H1 (cell line): ENCODE results near the gene CFAP210. TPM values are rescaled to one million over a fixed set of nuclear protein-coding genes. Genes with fewer than 3 reads are reported as not detected.

Experiments used
- CTCF ChIA-PET: fragments of 300-600 bp; sonication (Branson Sonifier 250); formaldehyde crosslinking; loops from one replicate; lab custom pipeline; 2021; ENCODE audit not compliant: partially characterized antibody; lab: Charles Lee
- POLR2A ChIA-PET: fragments of 300-600 bp; sonication (Branson Sonifier 250); formaldehyde crosslinking; loops from one replicate; lab custom pipeline; 2021; ENCODE audit warnings: inconsistent platforms; ENCODE audit not compliant: partially characterized antibody; lab: Charles Lee
- DNase-seq, 2 experiments: peaks; one replicate each; pipeline versions ENCODE4 v3.0.0 to v3.0.0-alpha.2; 2010 to 2022; ENCODE audit warnings: low spot score in 2 of 2, low read depth in 1 of 2, mixed read lengths in 1 of 2
- FAIRE-seq: peaks from 2 replicates; lab custom pipeline; 2011; peaks lifted over from hg19 to GRCh38; lab: Jason Lieb, UNC
- H2AFZ ChIP-seq: 2 replicates; pipeline ENCODE4 v1.8.1; 2012; ENCODE audit warnings: low read length, inconsistent platforms
- H2AK5ac ChIP-seq: 2 replicates; pipeline ENCODE4 v1.6.1; 2013; ENCODE audit warnings: low read depth, low read length
- H2BK120ac ChIP-seq: replicated peaks from 2 replicates; pipeline ENCODE3; 2013; ENCODE audit warnings: low read depth, low read length, inconsistent platforms
- H2BK12ac ChIP-seq: 2 replicates; pipeline ENCODE4 v1.6.1; 2013; ENCODE audit warnings: low read depth, low read length
- H2BK15ac ChIP-seq: 2 replicates; pipeline ENCODE4 v1.6.1; 2013; ENCODE audit warnings: low read length
- H2BK20ac ChIP-seq: 2 replicates; pipeline ENCODE4 v1.6.1; 2013; ENCODE audit warnings: low read length
- H2BK5ac ChIP-seq: 2 replicates; pipeline ENCODE4 v1.6.1; 2013; ENCODE audit warnings: low read depth, low read length
- H3K14ac ChIP-seq: 2 replicates; pipeline ENCODE4 v1.6.1; 2013; ENCODE audit warnings: inconsistent platforms; ENCODE audit not compliant: insufficient read length
- H3K18ac ChIP-seq: 2 replicates; pipeline ENCODE4 v1.6.1; 2013; ENCODE audit warnings: low read length; ENCODE audit errors: extremely low read depth
- H3K23ac ChIP-seq: 2 replicates; pipeline ENCODE4 v1.6.1; 2013; ENCODE audit warnings: inconsistent platforms; ENCODE audit not compliant: insufficient read length
- H3K23me2 ChIP-seq: 2 replicates; pipeline ENCODE4 v1.6.1; 2013; ENCODE audit warnings: low read depth, low read length
- H3K27ac ChIP-seq: 2 replicates; pipeline ENCODE4 v1.6.1; 2011; ENCODE audit warnings: low read depth, low read length, inconsistent platforms
- H3K27me3 ChIP-seq, 4 experiments: replicated peaks in 1 of 4; 1 replicate in 1 of 4; 2 replicates in 3 of 4; pipeline versions ENCODE4 v1.6.1 to v1.8.1; 2011 to 2013; ENCODE audit warnings: low read length in 3 of 4, mild to moderate bottlenecking in 3 of 4, inconsistent platforms in 2 of 4, mixed read lengths in 2 of 4, moderate library complexity in 1 of 4; ENCODE audit not compliant: control insufficient read depth in 3 of 4, insufficient read depth in 3 of 4; ENCODE audit errors: extremely low read depth in 1 of 4
- H3K36me3 ChIP-seq, 4 experiments: 2 replicates each; pipeline versions ENCODE4 v1.6.1 to v1.8.1; 2011 to 2013; ENCODE audit warnings: mild to moderate bottlenecking in 4 of 4, low read length in 3 of 4, moderate library complexity in 2 of 4, control low read depth in 1 of 4, inconsistent platforms in 1 of 4; ENCODE audit not compliant: insufficient read depth in 4 of 4, control insufficient read depth in 2 of 4
- H3K4ac ChIP-seq: replicated peaks from 2 replicates; pipeline ENCODE3; 2013; ENCODE audit warnings: low read length, low read depth, mixed read lengths, inconsistent platforms; ENCODE audit not compliant: insufficient read length
- H3K4me1 ChIP-seq, 4 experiments: replicated peaks in 1 of 4; 1 replicate in 1 of 4; 2 replicates in 3 of 4; pipeline versions ENCODE4 v1.6.1 to v1.8.1; 2011 to 2013; ENCODE audit warnings: low read length in 3 of 4, inconsistent platforms in 2 of 4, mixed read lengths in 1 of 4; ENCODE audit not compliant: insufficient read depth in 4 of 4, control insufficient read depth in 3 of 4
- H3K4me2 ChIP-seq, 2 experiments: 2 replicates each; pipeline versions ENCODE4 v1.6.1 to v1.8.1; 2011 to 2013; ENCODE audit warnings: low read depth in 2 of 2, low read length in 2 of 2, control low read depth in 1 of 2, inconsistent platforms in 1 of 2, mild to moderate bottlenecking in 1 of 2; ENCODE audit not compliant: insufficient read depth in 1 of 2
- H3K4me3 ChIP-seq, 4 experiments: fragments of 200-600, 300-600 bp in 1 of 4; sonication (generic), shearing (Covaris generic), sonication (Bioruptor Twin) in 1 of 4; 2 replicates each; pipeline versions ENCODE4 v1.5.1 to v1.8.1; 2011 to 2016; ENCODE audit warnings: low read length in 4 of 4, low read depth in 3 of 4, control low read depth in 2 of 4, inconsistent platforms in 2 of 4, mild to moderate bottlenecking in 2 of 4, mixed read lengths in 1 of 4, moderate library complexity in 1 of 4; ENCODE audit not compliant: insufficient read depth in 2 of 4; ENCODE audit errors: extremely low read depth in 1 of 4
- H3K56ac ChIP-seq: replicated peaks from 2 replicates; pipeline ENCODE3; 2013; ENCODE audit warnings: low read depth, mild to moderate bottlenecking, mixed read lengths, low read length, inconsistent platforms; ENCODE audit not compliant: insufficient read length
- H3K79me1 ChIP-seq: 2 replicates; pipeline ENCODE4 v1.6.1; 2013; ENCODE audit warnings: low read depth, low read length, control low read depth
- H3K79me2 ChIP-seq, 2 experiments: 2 replicates each; pipeline versions ENCODE4 v1.6.1 to v1.8.1; 2012 to 2013; ENCODE audit warnings: low read length in 2 of 2, mild to moderate bottlenecking in 2 of 2, inconsistent platforms in 1 of 2; ENCODE audit not compliant: insufficient read depth in 2 of 2, control insufficient read depth in 1 of 2
- H3K9ac ChIP-seq, 4 experiments: replicated peaks in 1 of 4; 1 replicate in 1 of 4; 2 replicates in 3 of 4; pipeline versions ENCODE4 v1.6.1 to v1.8.1; 2011 to 2013; ENCODE audit warnings: low read depth in 3 of 4, low read length in 3 of 4, control low read depth in 2 of 4, mild to moderate bottlenecking in 2 of 4, moderate library complexity in 2 of 4, inconsistent platforms in 1 of 4; ENCODE audit errors: extremely low read depth in 1 of 4
- H3K9me3 ChIP-seq, 2 experiments: 2 replicates each; pipeline versions ENCODE4 v1.6.1 to v1.8.1; 2012 to 2013; ENCODE audit warnings: mild to moderate bottlenecking in 2 of 2, moderate library complexity in 2 of 2, control low read depth in 1 of 2, inconsistent platforms in 1 of 2, low read depth in 1 of 2, low read length in 1 of 2, mixed read lengths in 1 of 2; ENCODE audit not compliant: insufficient read depth in 2 of 2
- H4K20me1 ChIP-seq, 2 experiments: replicated peaks in 1 of 2; 2 replicates each; pipeline versions ENCODE3 to v1.8.1; 2011 to 2013; ENCODE audit warnings: inconsistent platforms in 2 of 2, low read length in 2 of 2, mild to moderate bottlenecking in 1 of 2; ENCODE audit not compliant: insufficient read depth in 2 of 2, control insufficient read depth in 1 of 2
- H4K5ac ChIP-seq: 2 replicates; pipeline ENCODE4 v1.6.1; 2013; ENCODE audit warnings: low read length, low read depth, mixed read lengths, inconsistent platforms; ENCODE audit not compliant: insufficient read length
- H4K8ac ChIP-seq: 2 replicates; pipeline ENCODE4 v1.8.0; 2013; ENCODE audit warnings: mild to moderate bottlenecking, moderate library complexity, low read length, inconsistent platforms; ENCODE audit not compliant: insufficient read depth; ENCODE audit errors: extremely low read depth
- H4K91ac ChIP-seq: replicated peaks from 2 replicates; pipeline ENCODE3; 2013; ENCODE audit warnings: low read length, mixed read lengths, inconsistent platforms; ENCODE audit not compliant: insufficient read length
- EGR1 ChIP-seq: IDR thresholded peaks from 2 replicates; pipeline ENCODE4 v1.6.1; 2011; ENCODE audit warnings: low read depth, low read length, borderline replicate concordance
- EP300 ChIP-seq, 2 experiments: IDR thresholded peaks; 1 replicate in 1 of 2; 2 replicates in 1 of 2; pipeline ENCODE4 v1.6.1; 2011 to 2012; ENCODE audit warnings: low read depth in 2 of 2, low read length in 2 of 2, mild to moderate bottlenecking in 2 of 2, borderline replicate concordance in 1 of 2, inconsistent platforms in 1 of 2, moderate library complexity in 1 of 2
- POLR2A ChIP-seq, 2 experiments: IDR thresholded peaks; 1 replicate in 1 of 2; 2 replicates in 1 of 2; pipeline ENCODE4 v1.6.1; 2011; ENCODE audit warnings: low read depth in 2 of 2, low read length in 2 of 2, mild to moderate bottlenecking in 2 of 2; ENCODE audit errors: control extremely low read depth in 1 of 2
- POLR2AphosphoS5 ChIP-seq: IDR thresholded peaks from 2 replicates; pipeline ENCODE4 v1.6.1; 2011; ENCODE audit warnings: low read depth, low read length
- RAD21 ChIP-seq, 2 experiments: IDR thresholded peaks in 1 of 2; conservative IDR thresholded peaks in 1 of 2; 2 replicates each; pipeline ENCODE4 v1.6.1; 2011; ENCODE audit warnings: low read depth in 2 of 2, low read length in 2 of 2, improper control_type of control experiment in 1 of 2, inconsistent platforms in 1 of 2, mild to moderate bottlenecking in 1 of 2, moderate library complexity in 1 of 2
- RXRA ChIP-seq: IDR thresholded peaks from 2 replicates; pipeline ENCODE4 v1.6.1; 2011; ENCODE audit warnings: low read depth, mild to moderate bottlenecking, low read length, moderate library complexity; ENCODE audit not compliant: insufficient read depth
- SIN3A ChIP-seq, 2 experiments: IDR thresholded peaks in 1 of 2; conservative IDR thresholded peaks in 1 of 2; 2 replicates each; pipeline ENCODE4 v1.6.1; 2011 to 2012; ENCODE audit warnings: low read length in 2 of 2, improper control_type of control experiment in 1 of 2, low read depth in 1 of 2, mild to moderate bottlenecking in 1 of 2
- SRF ChIP-seq: IDR thresholded peaks from 2 replicates; pipeline ENCODE4 v1.6.1; 2011; ENCODE audit warnings: mild to moderate bottlenecking, low read depth, low read length, moderate library complexity
- SUZ12 ChIP-seq: fragments of 200-600 bp; sonication (generic); IDR thresholded peaks from 2 replicates; pipeline ENCODE4 v1.6.1; 2012; ENCODE audit warnings: mild to moderate bottlenecking, inconsistent platforms, low read length, moderate library complexity, mixed read lengths
- TEAD4 ChIP-seq: IDR thresholded peaks from 2 replicates; pipeline ENCODE4 v1.6.1; 2012; ENCODE audit warnings: low read depth, low read length, inconsistent platforms, mixed read lengths
- ZNF274 ChIP-seq: IDR thresholded peaks from 2 replicates; pipeline ENCODE4 v1.7.0; 2012; ENCODE audit warnings: low read length, borderline replicate concordance; ENCODE audit errors: extremely low read depth
- WGBS, 2 experiments: shearing (Covaris generic) in 1 of 2; methylation state at CpG; one replicate each; pipeline versions ENCODE4 v1.1.6 to v1.1.7; 2013 to 2015; ENCODE audit warnings: low lambda C conversion rate in 2 of 2, mixed read lengths in 2 of 2, inconsistent platforms in 1 of 2, low coverage in 1 of 2, missing lambda C conversion rate in 1 of 2; ENCODE audit not compliant: insufficient replicate concordance in 2 of 2, insufficient coverage in 1 of 2, insufficient read length in 1 of 2; ENCODE audit errors: extremely low coverage in 1 of 2, missing lambda C conversion rate in 1 of 2; 5-methylcytosine and 5-hydroxymethylcytosine counted together
- polyA plus RNA-seq, 7 experiments: library from polyadenylated mRNA; depleted of rRNA in 3 of 7; stranded (reverse) in 5 of 7; unstranded in 2 of 7; fragments of >200 nt in 5 of 7; fragments of 200-250 nt in 2 of 7; gene quantifications; 1 replicate in 5 of 7; 2 replicates in 1 of 7; 4 replicates in 1 of 7; pipeline versions ENCODE4 v1.2.1 to v1.2.3, GENCODE V29; 2011 to 2013; ENCODE audit warnings: missing spikeins in 2 of 7, mixed read lengths in 2 of 7
- total RNA-seq: library from RNA; stranded (reverse); fragmentation: NEBNext Ultra II Directional; extraction: Animal tissue kit (Norgen Biotek cat#: 25700); gene quantifications from 2 replicates; pipeline ENCODE4 v1.2.1, GENCODE V29; 2021

The CFAP210 gene
- total and polyA plus RNA-seq, 2 of the 8 experiments (the other 6 are each of a cell fraction or from before 2014, with no cell fraction given) = 0.06 to 0.37 TPM

GRCh38 chr2:169709981-169710380 lies 15.8 kb upstream of the CFAP210 start:
- H3K4ac ChIP-seq = no peak overlapping the region
- H3K9ac ChIP-seq = no peak overlapping the region
- no peaks in the 10 kb centered on the region for H4K20me1 ChIP-seq
- CTCF ChIA-PET = no interaction called here
- H2BK120ac ChIP-seq = no peak overlapping the region
- H4K8ac ChIP-seq = no peak overlapping the region
- H3K4me3 ChIP-seq = no peak overlapping the region
- H2AFZ ChIP-seq = no peak overlapping the region
- WGBS, 2 experiments = 100% methylated on average over 1 of the region's 1 CpG; no CpG with 5 or more reads in 1 of the 2 experiments
- no peaks in the 10 kb centered on the region for H3K79me2 ChIP-seq
- H3K4me2 ChIP-seq = no peak overlapping the region
- FAIRE-seq = no peak
- TF ChIP-seq RXRA (no peak), SIN3A (conservative IDR thresholded peaks at IDR 0.05 in 1 of 2, IDR thresholded peaks at IDR 0.05 in 1 of 2; ENCODE audit: low read depth in 1 of 2, low read length in 2 of 2) (no peak), SRF (no peak), TEAD4 (no peak), RAD21 (IDR thresholded peaks at IDR 0.05 in 1 of 2, conservative IDR thresholded peaks at IDR 0.05 in 1 of 2; ENCODE audit: low read depth in 2 of 2, low read length in 2 of 2) (no peak), POLR2AphosphoS5 (no peak), POLR2A (IDR thresholded peaks at IDR 0.05; ENCODE audit: control extremely low read depth in 1 of 2, low read depth in 2 of 2, low read length in 2 of 2) (no peak), EGR1 (no peak), SUZ12 (no peak), ZNF274 (no peak), EP300 (IDR thresholded peaks at IDR 0.05; ENCODE audit: borderline replicate concordance in 1 of 2, low read depth in 2 of 2, low read length in 2 of 2) (no peak)
- H3K4me1 ChIP-seq = peaks cover 0 to 6% (median 3%) of the 10 kb centered on the region in 4 experiments; a peak in 1 of 7 replicates
- H2BK20ac ChIP-seq = no peak overlapping the region
- no peak overlapping the region for H2AK5ac ChIP-seq
- H3K27me3 ChIP-seq = no peaks in the 10 kb centered on the region
- H2BK15ac ChIP-seq = no peak overlapping the region
- H3K14ac ChIP-seq = no peak overlapping the region
- no peak overlapping the region for H4K91ac ChIP-seq
- no peak for DNase-seq
- no peak overlapping the region for H4K5ac ChIP-seq
- POLR2A ChIA-PET = interaction anchor here (0.6 to 1.8 kb wide), 2 partner anchors 8 to 40 kb away, joined by 3 to 7 read pairs; no protein-coding TSS in a partner anchor
- no peaks in the 10 kb centered on the region; a peak in 1 of 4 replicates for H3K9me3 ChIP-seq
- no peak overlapping the region for H3K18ac ChIP-seq
- no peak overlapping the region for H3K56ac ChIP-seq
- no peak overlapping the region for H3K23ac ChIP-seq
- no peaks in the 10 kb centered on the region for H3K36me3 ChIP-seq
- H3K79me1 ChIP-seq = no peaks in the 10 kb centered on the region
- H3K27ac ChIP-seq = no peak overlapping the region
- no peak overlapping the region for H2BK12ac ChIP-seq
- no peaks in the 10 kb centered on the region for H3K23me2 ChIP-seq
- H2BK5ac ChIP-seq = no peak overlapping the region
